ENCODE measurements around the gene SMKR1. TPM values are rescaled to one million over a fixed set of nuclear protein-coding genes. Genes with fewer than 3 reads are reported as not detected.

SMKR1 gene
- total RNA-seq, 1 donor from 2014 or later, result not detected

- Histone ChIP-seq H4K20me1 (ENCODE audit: insufficient read depth, low read length) (no peaks in the 10 kb centered on the region), H2AFZ (ENCODE audit: low read depth, low read length) (no peak overlapping the region), H3K27ac (ENCODE audit: low read depth, low read length) (no peak overlapping the region), H3K27me3 (ENCODE audit: insufficient read depth, low read length) (no peaks in the 10 kb centered on the region), H3K4me3 (ENCODE audit: insufficient read depth, low read depth, low read length) (no peak overlapping the region), H3K9me3 (ENCODE audit: insufficient read depth, low read depth, low read length) (no peaks in the 10 kb centered on the region), H3K79me2 (ENCODE audit: insufficient read depth, low read length) (no peaks in the 10 kb centered on the region), H3K4me1 (ENCODE audit: insufficient read depth, low read length) (no peaks in the 10 kb centered on the region), H3K4me2 (ENCODE audit: low read length) (no peak overlapping the region), H3K9ac (ENCODE audit: low read length) (no peak overlapping the region), H3K36me3 (ENCODE audit: insufficient read depth, low read length) (no peaks in the 10 kb centered on the region)
- FAIRE-seq, result no peak
- no peaks in the 10 kb centered on the region for H3K9me3 Mint-ChIP-seq (ENCODE audit: unreplicated experiment)
- no peaks in the 10 kb centered on the region for H3K36me3 Mint-ChIP-seq (ENCODE audit: low read depth, unreplicated experiment)
- no peaks in the 10 kb centered on the region for H3K4me1 Mint-ChIP-seq (ENCODE audit: low read depth, unreplicated experiment)
- H3K4me3 Mint-ChIP-seq (ENCODE audit: unreplicated experiment), result no peak overlapping the region
- TF ChIP-seq EZH2 (IDR thresholded peaks at IDR 0.05; ENCODE audit: insufficient read depth, low read length) (no peak), CTCF (IDR thresholded peaks at IDR 0.05; ENCODE audit: insufficient read depth, low read depth, low read length) (no peak)
- H3K27me3 Mint-ChIP-seq (ENCODE audit: low read depth, unreplicated experiment), result no peaks in the 10 kb centered on the region
- DNase-seq (ENCODE audit: low read depth), result no peak
- peak overlapping the region; percentile 18 for H3K27ac Mint-ChIP-seq (ENCODE audit: unreplicated experiment)
Measured at GRCh38 chr7:129482781-129483180, 19.6 kb upstream of the SMKR1 start.

DNA sequence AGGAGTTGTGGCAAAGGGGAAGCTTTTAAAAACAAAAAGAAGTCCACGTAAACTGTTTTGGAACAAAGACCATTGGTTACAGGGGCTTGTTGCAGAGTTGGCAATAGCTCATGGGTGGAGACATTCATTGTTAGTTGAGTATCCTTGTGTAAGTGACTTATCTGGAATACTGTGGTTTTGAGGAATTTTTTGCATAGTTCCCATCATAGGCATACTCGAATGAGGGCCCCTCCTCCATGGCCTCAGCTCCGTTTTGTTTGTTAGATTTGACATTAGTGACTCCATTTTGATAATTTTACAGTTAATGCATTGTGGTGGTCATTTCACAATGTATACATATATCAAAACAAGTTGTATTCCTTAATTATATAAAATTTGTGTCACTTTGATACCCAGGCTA, 12.8 kb upstream of the SMKR1 start:
- H3K9ac ChIP-seq (ENCODE audit: low read length), result peak overlapping the region; percentile 47

More for the DNA sequence above, 12.8 kb upstream of the SMKR1 start:
- DNase-seq (ENCODE audit: low read depth) (peak; percentile 98), FAIRE-seq (peak; percentile 79)
- H3K4me3 Mint-ChIP-seq (ENCODE audit: unreplicated experiment), result no peak overlapping the region
- H3K79me2 ChIP-seq (ENCODE audit: insufficient read depth, low read length), result no peaks in the 10 kb centered on the region
- H3K4me1 ChIP-seq (ENCODE audit: insufficient read depth, low read length), result peaks cover 28% of the 10 kb centered on the region
- H3K9me3 Mint-ChIP-seq (ENCODE audit: unreplicated experiment), result no peaks in the 10 kb centered on the region
- no peaks in the 10 kb centered on the region for H3K36me3 Mint-ChIP-seq (ENCODE audit: low read depth, unreplicated experiment)
- H3K36me3 ChIP-seq (ENCODE audit: insufficient read depth, low read length), result no peaks in the 10 kb centered on the region
- no peaks in the 10 kb centered on the region for H3K9me3 ChIP-seq (ENCODE audit: insufficient read depth, low read depth, low read length)
- H3K27me3 ChIP-seq (ENCODE audit: insufficient read depth, low read length), result no peaks in the 10 kb centered on the region
- no peaks in the 10 kb centered on the region for H4K20me1 ChIP-seq (ENCODE audit: insufficient read depth, low read length)
- peak overlapping the region; percentile 0 for H2AFZ ChIP-seq (ENCODE audit: low read depth, low read length)
- no peak for TF ChIP-seq EZH2 (IDR thresholded peaks at IDR 0.05; ENCODE audit: insufficient read depth, low read length)
- TF ChIP-seq CTCF (IDR thresholded peaks at IDR 0.05; ENCODE audit: insufficient read depth, low read depth, low read length), result no peak
- H3K27ac Mint-ChIP-seq (ENCODE audit: unreplicated experiment), result no peak overlapping the region
- peak overlapping the region; percentile 67 for H3K27ac ChIP-seq (ENCODE audit: low read depth, low read length)
- no peaks in the 10 kb centered on the region for H3K27me3 Mint-ChIP-seq (ENCODE audit: low read depth, unreplicated experiment)
- peaks cover 13% of the 10 kb centered on the region for H3K4me1 Mint-ChIP-seq (ENCODE audit: low read depth, unreplicated experiment)
- no peak overlapping the region for H3K4me3 ChIP-seq (ENCODE audit: insufficient read depth, low read depth, low read length)
- peak overlapping the region; percentile 48 for H3K4me2 ChIP-seq (ENCODE audit: low read length)
